ENCODE results near the gene TRABD2B. TPM values are rescaled to one million over a fixed set of nuclear protein-coding genes. Genes with fewer than 3 reads are reported as not detected.

Gene TRABD2B
- total RNA-seq, 2 donors from 2014 or later = 3.1 to 8.1 TPM

DNA sequence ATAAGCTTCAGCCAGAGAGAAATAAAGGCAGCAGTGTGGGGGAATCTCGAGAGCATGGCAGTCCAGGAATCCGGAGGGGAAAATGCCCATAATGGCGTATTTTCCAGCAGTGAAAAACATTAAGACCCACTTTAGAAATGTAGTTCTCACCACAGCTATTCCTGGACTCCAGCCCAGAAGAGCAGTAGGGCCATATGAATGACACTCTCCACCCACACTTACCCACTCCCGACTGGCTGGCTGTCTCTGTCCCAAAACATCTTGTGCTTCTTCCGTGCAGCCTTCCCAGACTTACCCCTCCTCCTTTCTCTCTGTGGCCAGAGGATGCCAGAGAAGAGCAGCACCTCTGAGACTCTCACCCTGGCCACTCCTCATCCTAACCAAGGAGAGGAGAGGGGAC lies 56.4 kb downstream of the TRABD2B start:
- TF ChIP-seq, protein P1, sequence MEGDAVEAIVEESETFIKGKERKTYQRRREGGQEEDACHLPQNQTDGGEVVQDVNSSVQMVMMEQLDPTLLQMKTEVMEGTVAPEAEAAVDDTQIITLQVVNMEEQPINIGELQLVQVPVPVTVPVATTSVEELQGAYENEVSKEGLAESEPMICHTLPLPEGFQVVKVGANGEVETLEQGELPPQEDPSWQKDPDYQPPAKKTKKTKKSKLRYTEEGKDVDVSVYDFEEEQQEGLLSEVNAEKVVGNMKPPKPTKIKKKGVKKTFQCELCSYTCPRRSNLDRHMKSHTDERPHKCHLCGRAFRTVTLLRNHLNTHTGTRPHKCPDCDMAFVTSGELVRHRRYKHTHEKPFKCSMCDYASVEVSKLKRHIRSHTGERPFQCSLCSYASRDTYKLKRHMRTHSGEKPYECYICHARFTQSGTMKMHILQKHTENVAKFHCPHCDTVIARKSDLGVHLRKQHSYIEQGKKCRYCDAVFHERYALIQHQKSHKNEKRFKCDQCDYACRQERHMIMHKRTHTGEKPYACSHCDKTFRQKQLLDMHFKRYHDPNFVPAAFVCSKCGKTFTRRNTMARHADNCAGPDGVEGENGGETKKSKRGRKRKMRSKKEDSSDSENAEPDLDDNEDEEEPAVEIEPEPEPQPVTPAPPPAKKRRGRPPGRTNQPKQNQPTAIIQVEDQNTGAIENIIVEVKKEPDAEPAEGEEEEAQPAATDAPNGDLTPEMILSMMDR (IDR thresholded peaks at IDR 0.05) = no peak
- Histone ChIP-seq H3K27ac (peak overlapping the region in 1 of 2 donors; percentile 15), H3K4me3 (no peak overlapping the region), H3K4me1 (peaks cover 0 to 59% of the 10 kb centered on the region in 2 donors), H3K36me3 (no peaks in the 10 kb centered on the region), H3K9me3 (no peaks in the 10 kb centered on the region), H3K27me3 (no peaks in the 10 kb centered on the region)
- DNase-seq (ENCODE audit: low spot score) = no peak

DNA sequence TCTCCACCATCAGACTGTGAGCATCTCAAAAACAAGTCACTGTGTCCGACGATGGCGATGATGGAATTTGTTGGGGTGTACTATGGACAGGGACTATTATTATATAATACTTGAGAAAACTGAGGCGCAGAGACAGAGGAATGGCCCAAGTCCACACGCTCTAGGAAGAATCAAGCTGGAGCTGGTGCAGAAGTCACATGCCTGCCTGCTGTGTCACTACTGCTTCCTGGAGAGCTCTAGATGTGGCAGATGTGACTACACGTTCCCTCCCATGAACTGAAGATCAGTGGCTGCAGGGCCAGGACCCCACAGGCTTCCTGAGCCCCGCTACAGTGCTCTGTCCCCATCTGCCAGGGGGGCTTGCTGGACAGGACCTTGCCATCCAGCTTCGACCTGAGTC lies 56.9 kb downstream of the TRABD2B start:
- TF ChIP-seq, protein P1 (IDR thresholded peaks at IDR 0.05) = no peak
- H3K27me3 ChIP-seq = no peaks in the 10 kb centered on the region
- no peaks in the 10 kb centered on the region for H3K36me3 ChIP-seq
- no peak overlapping the region for H3K4me3 ChIP-seq
- H3K9me3 ChIP-seq = no peaks in the 10 kb centered on the region
- H3K27ac ChIP-seq = peak overlapping the region in 1 of 2 donors; percentile 15
- peaks cover 0 to 54% of the 10 kb centered on the region in 2 donors for H3K4me1 ChIP-seq
- no peak for DNase-seq (ENCODE audit: low spot score)

DNA sequence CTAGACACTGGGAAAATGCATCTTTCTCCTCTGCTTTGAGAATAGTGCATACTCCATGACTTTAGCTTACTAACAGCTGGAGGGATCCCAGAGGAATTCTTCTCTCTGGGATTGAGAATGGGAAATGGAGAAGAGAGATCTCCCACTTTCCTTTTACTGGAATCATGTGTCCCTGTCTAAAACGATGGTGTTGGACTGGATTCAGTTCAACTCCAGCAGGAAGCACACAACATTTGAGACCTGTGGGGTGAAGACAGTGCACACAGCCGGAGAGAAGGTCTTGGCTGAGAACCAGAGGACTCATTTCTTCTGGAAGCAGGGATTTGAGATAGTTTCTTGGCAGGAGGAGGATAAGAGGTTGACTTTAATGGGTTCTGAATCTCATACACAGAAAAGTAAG lies 58.7 kb downstream of the TRABD2B start:
- no peak for DNase-seq (ENCODE audit: low spot score)
- Histone ChIP-seq H3K4me1 (peaks cover 0 to 56% of the 10 kb centered on the region in 2 donors), H3K4me3 (no peak overlapping the region), H3K36me3 (no peaks in the 10 kb centered on the region), H3K27ac (peak overlapping the region in 1 of 2 donors; percentile 15), H3K27me3 (no peaks in the 10 kb centered on the region), H3K9me3 (no peaks in the 10 kb centered on the region)
- TF ChIP-seq, protein P1 (IDR thresholded peaks at IDR 0.05) = no peak

DNA sequence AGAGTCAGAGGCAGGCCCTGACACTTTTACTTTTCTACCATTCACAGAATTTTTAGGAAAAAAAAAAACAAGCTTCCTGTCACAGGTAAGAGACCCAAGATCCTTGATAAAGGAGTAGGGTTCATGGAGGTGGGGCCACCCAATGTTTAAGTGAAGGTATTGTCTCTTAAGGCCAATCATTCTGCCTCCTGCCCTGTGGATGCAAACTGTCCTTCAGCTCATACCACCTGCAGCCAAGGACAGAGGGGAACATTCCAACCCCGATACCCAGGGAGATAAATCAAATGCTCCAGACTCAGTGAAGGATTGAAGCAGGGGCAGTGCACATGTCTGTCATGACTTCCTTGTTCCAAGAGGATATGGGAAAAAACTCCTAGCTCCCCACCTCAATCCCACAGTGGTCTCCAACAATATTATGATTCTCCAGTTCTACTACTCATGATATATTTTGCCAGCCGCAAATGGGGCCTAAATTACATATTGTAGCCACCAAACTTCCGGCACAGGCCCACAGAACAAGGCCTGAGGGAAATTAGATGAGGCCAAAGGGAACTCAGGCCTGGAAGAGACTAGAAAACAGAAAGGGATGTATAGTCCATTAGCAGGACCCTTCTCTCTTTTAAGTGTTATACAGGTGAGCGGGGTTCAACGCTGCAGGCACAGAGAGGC lies 59.5 kb downstream of the TRABD2B start:
- Histone ChIP-seq H3K4me3 (no peak overlapping the region), H3K9me3 (no peaks in the 10 kb centered on the region), H3K4me1 (peaks cover 0 to 64% of the 10 kb centered on the region in 2 donors), H3K27me3 (no peaks in the 10 kb centered on the region), H3K27ac (no peak overlapping the region), H3K36me3 (no peaks in the 10 kb centered on the region)
- TF ChIP-seq, protein P1 (IDR thresholded peaks at IDR 0.05) = no peak
- no peak for DNase-seq (ENCODE audit: low spot score)

DNA sequence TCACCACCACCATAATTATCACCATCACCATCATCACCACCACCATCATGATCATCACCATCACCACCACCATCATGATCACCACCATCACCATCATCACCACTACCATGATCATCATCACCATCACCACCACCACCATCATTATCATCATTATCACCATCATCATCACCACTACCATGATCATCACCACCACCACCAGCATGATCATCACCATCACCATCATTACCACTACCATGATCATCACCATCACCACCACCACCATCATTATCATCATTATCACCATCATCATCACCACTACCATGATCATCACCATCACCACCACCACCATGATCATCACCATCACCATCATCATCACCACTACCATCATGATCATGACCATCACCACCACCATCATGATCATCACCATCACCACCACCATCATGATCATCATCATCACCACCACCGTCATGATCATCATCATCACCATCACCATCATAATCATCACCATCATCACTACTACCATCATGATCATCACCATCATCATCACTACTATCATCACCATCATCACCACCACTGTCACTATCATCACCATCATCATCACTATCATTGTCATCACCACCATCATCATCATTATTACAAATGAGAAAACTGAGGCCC lies 60.2 kb downstream of the TRABD2B start:
- H3K9me3 ChIP-seq = no peaks in the 10 kb centered on the region
- no peaks in the 10 kb centered on the region for H3K27me3 ChIP-seq
- no peaks in the 10 kb centered on the region for H3K36me3 ChIP-seq
- peaks cover 0 to 60% of the 10 kb centered on the region in 2 donors for H3K4me1 ChIP-seq
- DNase-seq (ENCODE audit: low spot score) = no peak
- H3K4me3 ChIP-seq = no peak overlapping the region
- TF ChIP-seq, protein P1 (IDR thresholded peaks at IDR 0.05) = no peak
- H3K27ac ChIP-seq = no peak overlapping the region
